GM21526 (cell line): Measurements from ENCODE around the gene IFNK.

ENCODE experiments used
- ATAC-seq: cut with Tn5 transposase; IDR thresholded peaks from one replicate; pipeline ENCODE4 v1.9.1; 2021; ENCODE audit warnings: moderate library complexity; ENCODE audit not compliant: unreplicated experiment, low FRiP score

IFNK gene

DNA sequence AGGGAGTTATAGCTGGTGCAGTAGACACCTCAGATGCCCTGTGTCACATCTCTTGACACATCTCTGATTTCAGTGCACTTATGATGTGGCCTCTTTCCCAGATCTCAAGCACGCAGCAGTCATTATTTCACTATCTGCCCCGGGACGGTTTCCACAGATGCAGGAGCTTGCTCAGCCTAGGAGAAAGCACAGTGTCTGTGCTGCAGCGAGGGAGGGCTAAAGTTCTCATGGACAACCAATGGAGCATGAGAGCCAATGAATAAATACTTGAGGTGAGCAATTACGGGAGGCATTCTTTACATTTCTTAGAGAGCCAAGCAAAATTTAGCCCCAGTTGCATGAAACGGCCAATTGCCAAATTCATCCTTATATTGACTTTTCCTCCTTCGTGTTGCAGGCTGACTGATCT is 12.9 kb downstream of the IFNK start:
- no peak for ATAC-seq

DNA sequence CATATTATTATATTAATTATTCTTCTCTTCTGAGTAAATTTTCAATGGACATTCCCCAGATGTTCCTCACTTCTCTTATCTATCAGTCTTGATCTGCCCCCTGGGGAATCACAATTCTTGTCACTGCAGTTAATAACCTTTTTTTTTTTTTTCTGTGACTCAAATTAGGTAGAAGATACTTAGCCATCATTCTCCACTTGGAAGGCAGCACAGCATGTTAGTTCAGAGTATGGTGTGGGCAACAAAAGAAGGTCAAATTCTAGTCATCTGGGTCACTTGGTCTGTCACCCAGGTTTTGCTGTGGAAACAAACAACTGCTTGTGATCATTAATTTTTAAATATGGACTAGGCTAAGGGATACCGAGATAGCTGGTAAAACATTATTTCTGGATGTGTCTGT is 13.7 kb downstream of the IFNK start:
- no peak for ATAC-seq

DNA sequence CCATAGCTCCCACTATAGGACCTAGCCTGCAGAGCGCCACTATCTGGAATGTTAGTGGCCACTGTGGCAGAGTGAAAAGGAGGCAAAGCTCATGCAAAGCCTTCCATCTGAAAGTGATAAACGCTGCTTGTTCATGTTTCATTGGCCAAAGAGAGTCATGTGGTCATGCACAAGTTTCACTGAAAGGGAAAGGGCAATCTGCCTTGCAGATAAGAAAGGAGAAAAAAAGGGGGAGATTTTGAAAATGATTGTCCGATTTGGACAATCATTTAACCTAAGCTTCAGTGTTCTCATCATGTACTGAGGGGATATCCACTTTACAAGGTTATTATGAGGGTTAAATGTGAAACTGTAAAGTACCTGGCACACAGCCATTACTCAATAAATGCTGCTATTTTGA is 14.6 kb downstream of the IFNK start:
- no peak for ATAC-seq

DNA sequence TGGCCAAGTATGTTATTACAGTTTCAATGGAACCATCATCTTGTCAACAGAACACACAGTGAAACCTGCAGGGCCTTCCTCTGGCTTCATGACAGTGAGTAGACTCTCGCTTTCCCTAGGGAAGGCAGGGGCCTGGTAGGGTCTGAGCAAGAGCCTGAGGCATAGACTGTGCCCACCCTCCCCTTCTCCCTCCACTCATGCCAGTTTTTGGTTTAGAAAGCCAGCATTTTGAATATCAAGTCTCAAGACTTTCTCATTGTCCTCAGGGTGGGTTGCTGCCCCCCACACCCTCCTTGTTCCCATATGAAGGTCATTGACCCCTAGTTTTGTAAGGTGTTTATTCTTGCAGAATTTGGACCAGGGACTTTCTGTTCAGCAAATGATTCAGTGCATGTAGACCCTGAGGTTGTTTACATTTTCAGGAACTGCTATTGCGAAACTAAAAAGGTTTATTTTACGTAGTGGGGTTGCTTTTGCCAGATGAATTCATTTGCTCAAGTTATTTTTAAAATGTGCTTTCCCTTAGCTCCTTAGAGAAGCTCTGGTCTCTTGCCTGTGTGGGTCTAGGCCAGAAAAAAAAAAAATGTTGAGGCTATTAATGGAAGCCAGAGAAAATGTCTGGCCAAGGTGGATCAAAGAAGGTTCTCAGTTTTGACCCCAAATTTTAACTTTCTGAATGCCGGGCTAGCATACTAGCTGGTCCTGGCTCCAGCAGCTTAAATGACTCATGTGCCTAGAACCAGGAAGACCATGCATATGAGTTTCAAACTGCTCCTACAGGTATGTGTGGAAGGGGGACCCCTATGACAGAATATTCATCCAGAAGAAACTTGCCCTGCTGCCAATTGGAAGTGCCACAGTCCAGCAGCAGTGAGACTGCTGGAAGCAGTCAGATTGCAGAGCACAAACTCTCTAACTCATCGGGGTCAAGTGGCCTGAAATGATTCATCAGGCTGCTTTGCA is 15.7 kb downstream of the IFNK start:
- no peak for ATAC-seq

DNA sequence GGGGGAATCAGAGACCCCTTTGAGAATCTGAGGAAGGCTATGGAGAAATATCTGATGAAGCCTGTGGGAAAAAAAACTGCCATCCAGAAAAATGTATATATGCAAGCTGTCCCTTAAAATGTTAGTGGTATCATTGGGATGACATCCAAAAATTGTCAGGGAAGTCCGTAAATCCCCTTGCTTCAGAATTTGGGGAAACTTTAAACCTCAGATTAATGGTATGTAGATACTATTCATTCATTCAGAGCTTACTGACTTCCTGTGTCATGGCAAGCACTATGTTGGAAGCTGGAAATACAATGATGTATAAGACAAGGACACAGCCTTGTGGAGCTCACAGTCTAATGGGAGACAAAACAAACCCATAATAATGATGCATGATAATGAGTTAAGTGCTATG is 16.4 kb downstream of the IFNK start:
- no peak for ATAC-seq

DNA sequence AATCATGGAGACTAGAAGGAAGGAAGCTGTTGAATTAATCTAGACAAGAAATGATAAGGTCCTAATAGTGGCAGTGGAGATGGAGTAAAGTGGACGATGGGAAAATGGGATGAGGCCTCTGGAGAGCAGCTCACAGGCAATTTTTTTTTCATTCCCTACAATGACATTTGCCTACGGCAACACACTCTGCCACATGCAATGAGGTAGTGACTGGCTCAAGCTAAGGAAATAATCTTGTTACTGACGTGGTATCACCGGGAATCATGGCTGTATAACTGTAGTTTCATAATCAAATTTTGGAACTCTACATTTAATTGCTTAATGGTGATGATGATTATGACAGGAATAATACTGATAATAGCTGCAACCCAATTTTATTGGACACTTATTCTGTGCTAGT is 17.6 kb downstream of the IFNK start:
- ATAC-seq, result no peak

DNA sequence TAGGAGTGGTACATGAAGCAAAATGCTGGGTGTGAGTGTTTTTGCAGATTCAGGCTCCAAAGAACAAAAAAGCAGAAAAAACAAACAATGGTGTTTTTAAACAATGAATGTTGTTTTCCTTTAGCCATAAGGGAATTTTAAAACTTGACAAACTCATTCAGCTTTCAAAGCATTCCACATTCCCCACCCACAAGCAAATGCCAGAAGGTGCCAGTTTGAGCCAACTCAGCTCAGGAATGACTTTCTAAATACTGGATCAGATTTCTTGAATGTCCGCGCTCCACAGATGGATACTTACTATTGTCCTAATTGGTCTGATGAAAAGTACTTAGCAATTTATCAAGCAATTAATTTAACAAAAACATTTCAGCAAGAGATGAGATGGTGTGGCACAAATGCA is 18.4 kb downstream of the IFNK start:
- ATAC-seq, result no peak

DNA sequence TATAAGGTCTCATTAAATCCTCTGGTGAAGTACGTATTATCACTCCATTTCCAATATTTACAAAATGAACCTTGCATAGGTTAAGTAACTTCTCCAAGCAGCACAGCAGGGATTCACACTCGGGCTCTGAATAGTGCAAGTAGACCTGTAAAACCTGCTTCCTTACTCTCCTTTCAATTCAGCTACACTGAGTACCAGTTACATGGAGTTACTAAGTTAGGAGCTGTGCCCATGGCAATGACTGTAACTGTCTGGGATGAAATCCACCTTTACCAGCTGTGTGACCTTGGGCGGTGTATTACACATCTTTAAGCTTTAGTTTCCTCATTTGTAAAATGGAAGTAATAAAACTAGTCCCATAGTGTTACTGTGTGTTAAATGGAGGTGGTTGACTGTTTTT is 21.4 kb downstream of the IFNK start:
- no peak for ATAC-seq

DNA sequence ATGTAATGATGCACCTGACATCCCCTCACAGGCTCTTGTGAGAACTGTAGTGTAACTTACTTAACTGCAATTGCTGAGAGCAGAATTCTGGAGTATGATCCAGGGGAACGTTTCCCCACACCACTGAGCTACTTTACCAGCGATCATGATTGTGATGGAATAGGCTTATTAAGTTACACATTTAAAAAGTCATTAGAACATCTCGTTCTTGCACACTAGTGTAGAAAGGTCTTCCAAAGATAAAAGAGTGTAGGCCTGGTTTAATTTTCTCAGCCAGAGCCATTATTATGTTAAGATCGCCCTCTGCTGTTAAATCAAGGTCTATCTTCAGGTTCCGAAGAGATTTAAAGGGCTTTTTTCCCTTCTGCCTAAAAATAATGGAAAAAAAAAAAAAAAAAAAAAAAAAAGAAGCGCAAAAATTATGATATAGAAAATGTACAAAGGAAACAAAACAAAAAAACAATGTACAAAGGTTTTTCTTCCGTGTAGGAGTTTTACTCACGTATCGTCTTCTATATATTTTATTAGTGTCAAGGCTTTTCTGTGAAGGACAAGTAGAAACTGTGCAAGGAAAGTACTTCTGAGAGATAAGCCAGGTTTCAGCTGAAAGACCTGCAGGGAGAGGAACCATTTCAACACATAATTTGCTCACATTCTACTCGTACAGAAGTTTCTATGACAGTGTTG is 24.1 kb downstream of the IFNK start:
- no peak for ATAC-seq

DNA sequence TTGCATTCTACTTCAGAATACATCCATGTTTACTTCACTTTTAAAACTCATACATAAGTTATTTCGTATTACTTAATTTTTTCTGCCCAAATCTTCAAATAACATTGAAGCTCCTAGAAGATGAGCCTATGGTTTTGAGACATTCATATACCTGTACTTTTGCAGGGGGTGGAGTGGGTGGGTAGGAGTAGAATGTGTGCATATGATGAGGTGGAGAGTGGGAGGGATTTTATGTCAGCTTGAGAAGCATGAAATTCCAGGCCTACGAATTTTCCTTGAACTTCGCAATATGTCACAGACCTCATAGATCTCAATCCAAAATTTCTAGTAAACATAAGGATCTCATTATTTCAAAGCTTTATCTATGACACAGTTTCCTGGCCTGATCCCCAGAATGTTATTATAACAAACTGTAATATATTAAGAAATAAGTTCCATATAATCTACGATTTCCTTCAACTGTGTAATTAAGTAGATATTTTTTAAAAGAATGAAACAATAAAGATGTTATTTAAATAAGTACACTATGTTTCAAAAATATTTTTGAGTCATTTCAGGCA is 25.2 kb downstream of the IFNK start:
- no peak for ATAC-seq

DNA sequence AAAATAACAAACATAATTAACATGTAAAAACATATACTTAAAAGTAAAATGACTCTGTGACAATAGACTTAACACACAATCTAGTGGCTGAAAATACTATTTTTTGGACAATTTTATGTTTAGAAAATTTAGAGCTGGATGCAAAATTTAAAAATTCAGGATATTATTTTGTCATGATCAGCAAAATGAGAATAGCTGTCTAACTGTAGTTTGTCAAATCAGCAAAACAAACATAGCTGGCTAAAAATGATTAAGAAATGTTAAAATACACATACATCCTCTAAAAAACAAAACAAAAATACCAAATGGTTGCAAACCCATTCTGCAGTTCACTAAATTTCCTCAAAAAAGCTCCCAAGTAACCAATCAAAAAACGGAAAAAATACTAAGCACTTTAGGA is 30.6 kb downstream of the IFNK start:
- no peak for ATAC-seq

DNA sequence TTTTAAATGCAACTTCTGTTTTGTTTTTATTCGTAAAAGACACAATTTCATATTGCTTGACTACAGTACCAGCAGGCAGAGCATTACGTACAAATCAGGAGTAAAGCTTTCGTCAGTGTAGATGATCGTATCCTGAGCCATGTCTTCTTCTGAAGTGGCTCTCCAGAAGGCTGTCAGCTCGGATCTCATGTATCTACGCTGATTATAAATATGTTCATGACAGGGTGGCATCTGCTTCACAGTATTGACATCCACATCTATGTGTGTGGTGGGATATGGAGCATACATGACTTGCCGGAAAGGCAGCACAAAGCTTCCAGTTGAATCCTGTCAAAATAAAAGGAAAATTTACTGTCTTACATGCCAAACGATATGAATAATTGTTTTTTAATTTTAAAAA is 32.4 kb downstream of the IFNK start:
- ATAC-seq, result no peak

DNA sequence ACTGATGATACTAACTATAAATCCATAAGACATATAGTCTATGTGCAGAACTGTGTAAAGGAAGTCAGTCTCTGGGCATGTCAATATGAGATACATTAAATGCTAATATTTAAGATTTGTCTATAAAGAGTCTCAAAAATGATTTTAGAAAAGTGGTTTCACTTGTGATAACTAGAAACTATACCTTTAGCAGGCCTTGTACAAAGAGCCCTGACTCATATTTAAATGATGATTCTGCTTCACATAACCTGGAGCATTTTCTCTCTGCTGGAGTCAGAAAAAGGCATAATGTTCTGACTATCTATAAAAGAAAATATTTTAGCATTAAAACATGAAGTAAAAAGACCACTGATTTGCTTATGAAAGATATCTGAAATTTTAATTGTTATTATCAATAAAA is 34.2 kb downstream of the IFNK start:
- ATAC-seq, result no peak

DNA sequence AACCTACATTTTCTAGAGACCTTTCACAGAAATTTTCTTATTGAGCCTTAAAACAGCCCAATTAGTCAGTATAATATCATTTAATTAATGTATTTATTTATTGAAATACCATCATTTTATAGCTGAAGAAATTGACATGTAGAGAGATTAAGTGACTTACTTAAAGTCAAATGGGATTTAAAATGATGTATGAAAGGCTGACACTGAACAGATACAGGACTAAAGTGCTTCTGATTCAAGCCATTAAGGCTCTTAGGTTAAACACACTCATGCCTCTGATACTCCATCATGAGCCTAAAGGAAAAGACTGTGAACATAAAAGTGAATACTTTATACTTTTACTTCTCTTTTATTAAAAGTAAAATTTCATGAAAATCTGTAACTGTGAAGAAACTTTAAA is 36.4 kb downstream of the IFNK start:
- ATAC-seq, result no peak

DNA sequence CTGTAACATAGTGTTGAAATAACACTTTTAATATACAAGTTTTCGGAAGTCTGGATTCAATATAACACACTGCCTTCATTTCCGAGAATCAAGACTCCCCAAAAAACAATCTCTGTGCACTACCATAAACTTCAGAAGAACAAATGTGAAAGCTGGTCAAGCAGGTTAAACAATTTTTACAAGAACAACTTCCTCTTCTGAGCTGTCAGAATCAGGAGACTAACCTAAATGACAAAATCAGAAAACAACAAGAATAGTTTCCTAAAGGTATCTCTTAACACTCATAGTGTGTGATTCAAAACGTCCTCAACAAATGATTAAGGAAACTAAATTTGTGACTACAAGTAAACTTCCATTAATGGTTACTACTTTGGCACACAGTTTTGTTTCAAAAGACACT is 37.6 kb downstream of the IFNK start:
- no peak for ATAC-seq

DNA sequence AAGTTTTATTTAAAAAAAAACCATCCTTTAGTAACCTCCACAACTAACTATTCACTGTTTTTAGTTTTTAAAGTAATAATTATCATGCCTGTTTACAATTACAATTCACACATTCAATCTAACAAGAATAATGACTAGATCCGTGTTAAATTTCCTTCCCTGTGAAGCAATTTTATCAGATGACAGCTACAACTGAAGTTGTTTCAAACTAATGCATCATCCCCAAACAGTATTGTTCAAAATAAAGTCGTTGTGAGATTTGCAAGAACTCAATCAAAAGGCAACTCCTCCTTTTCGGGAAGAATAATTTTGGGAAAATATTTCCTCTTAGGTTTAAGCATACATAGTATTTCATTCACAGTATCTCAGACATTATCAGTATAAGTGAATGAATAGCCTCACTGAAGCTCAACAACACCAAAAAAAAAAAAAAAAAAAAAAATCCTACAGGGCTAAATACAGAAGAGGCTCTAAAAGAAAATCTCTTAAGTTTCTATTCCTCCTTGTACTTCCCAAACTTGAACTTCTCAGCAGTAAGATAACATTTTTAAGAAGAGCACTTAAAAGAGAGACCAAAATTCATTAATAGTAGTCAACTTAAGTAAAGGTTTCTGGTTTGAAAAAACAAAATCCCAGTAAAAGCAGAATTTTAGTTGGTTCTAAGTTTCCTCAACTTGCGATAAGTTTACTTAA is 39.8 kb downstream of the IFNK start:
- no peak for ATAC-seq

DNA sequence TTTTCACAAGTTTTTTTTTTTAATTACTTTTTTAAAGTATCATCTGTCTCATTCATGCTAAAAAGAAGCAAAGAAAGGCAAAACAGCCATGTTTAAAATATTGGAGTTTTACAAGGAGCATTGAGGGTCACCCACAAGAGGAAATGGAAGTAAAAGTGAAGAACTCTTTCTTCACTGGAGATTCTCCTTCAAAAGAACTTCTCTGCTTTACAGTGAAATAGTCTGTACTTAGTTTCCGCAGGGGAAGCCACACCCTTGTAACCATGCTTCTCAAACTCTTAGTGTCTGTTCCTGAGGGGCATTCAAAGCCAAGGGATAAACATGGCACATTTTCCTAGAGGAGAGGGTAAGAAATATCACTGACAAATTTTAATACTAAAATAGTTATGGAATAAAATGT is 40.6 kb downstream of the IFNK start:
- ATAC-seq, result no peak

DNA sequence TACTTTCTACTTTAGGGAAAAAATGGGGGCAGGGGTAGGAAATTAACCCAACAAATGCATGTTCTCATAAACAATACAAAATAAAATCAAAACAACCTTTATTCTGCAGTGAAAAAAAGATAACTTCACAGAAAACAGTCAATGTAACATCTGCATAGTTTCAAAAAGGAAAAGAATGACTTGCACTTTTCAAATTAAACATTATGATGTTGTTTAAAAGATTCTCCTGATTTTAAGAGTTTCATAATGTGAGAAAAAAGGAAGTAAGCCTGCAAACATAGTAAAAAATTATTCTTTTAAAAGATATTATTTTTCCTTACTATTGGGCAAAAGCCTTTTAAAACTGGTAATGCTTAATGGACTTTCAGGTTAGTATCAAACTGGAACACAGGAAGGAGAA is 41.6 kb downstream of the IFNK start:
- no peak for ATAC-seq

DNA sequence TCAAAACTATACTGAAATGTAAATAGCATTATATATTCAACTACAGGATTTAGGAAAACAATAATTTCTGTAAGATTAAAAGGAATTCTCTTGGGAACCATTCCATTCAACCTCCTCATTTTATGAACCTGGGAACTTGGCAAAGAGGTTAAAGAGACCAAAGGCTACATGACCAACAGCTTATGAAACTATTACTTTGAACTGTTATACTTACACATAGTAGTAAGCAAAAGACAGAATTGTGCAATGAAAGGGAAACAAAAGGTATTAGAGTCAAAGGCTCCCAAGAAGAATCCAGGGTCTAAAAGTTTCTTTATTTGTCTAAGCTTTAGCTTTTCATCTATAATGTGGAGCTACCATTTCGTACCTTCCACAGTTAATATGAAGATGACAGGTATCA is 42.0 kb downstream of the IFNK start:
- no peak for ATAC-seq

DNA sequence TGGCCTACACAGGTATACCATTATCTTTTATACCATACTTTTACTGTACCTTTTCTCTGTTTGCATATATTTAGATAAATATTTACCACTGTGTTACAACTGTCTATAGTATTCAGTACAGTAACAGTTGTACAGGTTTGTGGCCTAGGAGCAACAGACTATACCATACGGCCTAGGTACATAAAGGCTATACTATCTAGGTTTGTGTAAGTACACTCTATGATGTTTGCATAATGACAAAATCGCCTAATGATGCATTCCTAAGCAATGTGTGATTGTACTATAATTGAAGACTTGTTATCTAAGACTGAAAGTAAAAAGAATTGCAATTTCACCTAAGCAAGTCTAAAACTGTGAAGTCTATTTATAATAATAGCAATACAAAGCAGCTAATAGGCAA is 45.3 kb downstream of the IFNK start:
- ATAC-seq, result no peak

DNA sequence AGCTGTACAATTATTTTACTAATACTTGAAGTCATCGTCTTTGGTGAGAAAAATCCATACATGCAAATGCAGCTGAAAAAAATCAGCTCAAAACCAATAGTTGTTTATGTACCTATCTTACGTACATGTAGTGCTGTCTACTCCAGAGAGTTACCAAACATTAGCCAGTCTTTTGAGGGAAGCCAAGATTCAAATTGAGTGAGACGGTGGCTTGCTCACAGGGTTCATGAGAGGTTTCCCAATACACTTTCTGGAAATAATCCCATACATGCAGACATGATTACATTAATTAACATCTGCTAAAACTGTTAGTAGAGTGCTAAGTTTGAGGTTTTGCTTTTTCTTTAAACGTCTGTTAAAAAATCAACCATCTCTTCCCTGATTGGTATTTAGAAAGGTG is 46.9 kb downstream of the IFNK start:
- no peak for ATAC-seq
